ENCODE measurements around the gene TIMM44.
"Not testable (repeated sequence)": the region's sequence is repeated elsewhere in the genome, so short reads cannot be mapped to it uniquely, and the experiment has no call there.

TIMM44 gene

GRCh38 chr19:7921302-7921966, 22.0 kb downstream of the TIMM44 start:
- H3K4me3 ChIP-seq (ENCODE audit: low read depth, low read length) = peak overlapping the region; percentile 58
- no peak for TF ChIP-seq CTCF (conservative IDR thresholded peaks at IDR 0.05; ENCODE audit: low read depth, low read length)
- no peak for DNase-seq (ENCODE audit: low read depth)

GRCh38 chr19:7920519-7921301, 22.8 kb downstream of the TIMM44 start:
- peak overlapping the region; percentile 80 for H3K4me3 ChIP-seq (ENCODE audit: low read depth, low read length)
- peak; percentile 99 for DNase-seq (ENCODE audit: low read depth)
- TF ChIP-seq CTCF (conservative IDR thresholded peaks at IDR 0.05; ENCODE audit: low read depth, low read length) = no peak

- no peak for TF ChIP-seq CTCF (conservative IDR thresholded peaks at IDR 0.05; ENCODE audit: low read depth, low read length)
- DNase-seq (ENCODE audit: low read depth) = peak; percentile 95
- peak within 1 kb of the TSS; percentile 80 for H3K4me3 ChIP-seq (ENCODE audit: low read depth, low read length)
Measured at GRCh38 chr19:7919610-7920518, 23.6 kb downstream of the TIMM44 start, which contains the start of gene SNAPC2. SNAPC2 (plus strand) TSS chr19:7920338; CDS start chr19:7920367, 29 bp downstream.

GRCh38 chr19:7918615-7919421, 24.6 kb downstream of the TIMM44 start:
- no peak for DNase-seq (ENCODE audit: low read depth)
- no peak overlapping the region for H3K4me3 ChIP-seq (ENCODE audit: low read depth, low read length)
- no peak for TF ChIP-seq CTCF (conservative IDR thresholded peaks at IDR 0.05; ENCODE audit: low read depth, low read length)

- not testable (repeated sequence) for DNase-seq (ENCODE audit: low read depth)
- peak overlapping the region; percentile 34 for H3K4me3 ChIP-seq (ENCODE audit: low read depth, low read length)
Measured at GRCh38 chr19:7918062-7918614, 25.3 kb downstream of the TIMM44 start.

- peak; percentile 62 for DNase-seq (ENCODE audit: low read depth)
- peak overlapping the region; percentile 34 for H3K4me3 ChIP-seq (ENCODE audit: low read depth, low read length)
- peak; percentile 58 for TF ChIP-seq CTCF (conservative IDR thresholded peaks at IDR 0.05; ENCODE audit: low read depth, low read length)
Measured at GRCh38 chr19:7917267-7918061, 26.0 kb downstream of the TIMM44 start.
